HL-60 (cell line): ENCODE data around the gene CDKN2B.
A peak's percentile ranks its signal among the peaks of the same experiment; 100 is the strongest.

ENCODE experiments used
- DNase-seq, 2 experiments: peaks; one replicate each; pipeline ENCODE4 v3.0.0-alpha.2; 2010 to 2020; ENCODE audit warnings: low read depth in 1 of 2, low spot score in 1 of 2
- H3K27ac ChIP-seq: fragments of 250-450 bp; sonication (Bioruptor Pico); replicated peaks from 2 replicates; pipeline ENCODE4 v1.5.1; 2020; ENCODE audit warnings: mild to moderate bottlenecking, moderate library complexity
- H3K27me3 ChIP-seq: fragments of 250-450 bp; sonication (Bioruptor Pico); 2 replicates; pipeline ENCODE4 v1.5.1; 2021; ENCODE audit warnings: mild to moderate bottlenecking, moderate library complexity; ENCODE audit not compliant: insufficient read depth, poor library complexity, severe bottlenecking
- H3K4me3 ChIP-seq: replicated peaks from 2 replicates; pipeline ENCODE4 v1.5.1; 2011; ENCODE audit warnings: mild to moderate bottlenecking, control low read depth, low read length; ENCODE audit not compliant: insufficient read depth
- CTCF ChIP-seq: IDR thresholded peaks from one replicate; pipeline ENCODE4 v1.5.1; 2011; ENCODE audit warnings: low read length, control low read depth, inconsistent platforms; ENCODE audit not compliant: insufficient read depth
- GABPA ChIP-seq: IDR thresholded peaks from 2 replicates; pipeline ENCODE4 v1.6.1; 2012; ENCODE audit warnings: low read depth
- POLR2AphosphoS5 ChIP-seq: IDR thresholded peaks from 2 replicates; pipeline ENCODE4 v1.6.1; 2012; ENCODE audit warnings: low read depth
- REST ChIP-seq: IDR thresholded peaks from 2 replicates; pipeline ENCODE4 v1.6.1; 2012; ENCODE audit warnings: low read depth; ENCODE audit not compliant: insufficient replicate concordance
- SPI1 ChIP-seq: IDR thresholded peaks from 2 replicates; pipeline ENCODE4 v1.6.1; 2012; ENCODE audit warnings: low read depth, mild to moderate bottlenecking, borderline replicate concordance

Gene CDKN2B

GRCh38 chr9:22052376-22052945, 43.4 kb upstream of the CDKN2B start:
- Histone ChIP-seq H3K27ac (peak overlapping the region; percentile 82; the same call in 1 of the 2 replicates), H3K4me3 (no peak overlapping the region), H3K27me3 (no peaks in the 10 kb centered on the region)
- DNase-seq: no peak
- no peak for TF ChIP-seq GABPA
- TF ChIP-seq POLR2AphosphoS5: no peak
- no peak for TF ChIP-seq REST
- no peak for TF ChIP-seq SPI1

- TF ChIP-seq SPI1 (no peak), GABPA (0 out of 2 replicates have a peak, but pooled peaks have one; percentile 29), POLR2AphosphoS5 (peak; percentile 42; the same call in 1 of the 2 replicates)
- Histone ChIP-seq H3K27me3 (no peaks in the 10 kb centered on the region), H3K4me3 (no peak overlapping the region), H3K27ac (peak overlapping the region; percentile 82)
- peak in 1 of 2 experiments; percentile 55 for DNase-seq
These were observed 41.8 kb upstream of the CDKN2B start for GRCh38 chr9:22050924-22051323.

- Histone ChIP-seq H3K27ac (0 out of 2 replicates have a peak overlapping the region, but pooled peaks have one; percentile 26), H3K4me3 (no peak overlapping the region), H3K27me3 (no peaks in the 10 kb centered on the region)
- DNase-seq: no peak
- TF ChIP-seq GABPA (no peak), POLR2AphosphoS5 (no peak), SPI1 (no peak)
These were observed 40.3 kb upstream of the CDKN2B start for GRCh38 chr9:22049411-22049810.

GRCh38 chr9:22047596-22047995, 38.5 kb upstream of the CDKN2B start:
- Histone ChIP-seq H3K4me3 (no peak overlapping the region), H3K27ac (no peak overlapping the region), H3K27me3 (no peaks in the 10 kb centered on the region)
- no peak for TF ChIP-seq REST
- no peak for TF ChIP-seq SPI1
- TF ChIP-seq CTCF: no peak
- no peak for TF ChIP-seq POLR2AphosphoS5
- no peak for TF ChIP-seq GABPA
- DNase-seq: no peak

- no peak overlapping the region for H3K27ac ChIP-seq
- TF ChIP-seq SPI1: no peak
- TF ChIP-seq POLR2AphosphoS5: no peak
- no peak for TF ChIP-seq REST
- no peak for TF ChIP-seq CTCF
- no peak for TF ChIP-seq GABPA
- DNase-seq: no peak
- no peaks in the 10 kb centered on the region for H3K27me3 ChIP-seq
- no peak overlapping the region for H3K4me3 ChIP-seq
These were observed 37.3 kb upstream of the CDKN2B start for GRCh38 chr9:22046243-22046885.
